A549 (cell line): ENCODE results near the gene CD109. TPM values are rescaled to one million over a fixed set of nuclear protein-coding genes. Genes with fewer than 3 reads are reported as not detected.

ENCODE experiments used
- ATAC-seq, 2 experiments: fragments of 200-7000 bp in 1 of 2; fragments of >200 bp in 1 of 2; cut with Nextera tagmentation in 1 of 2; cut with Tn5 transposase in 1 of 2; 3 replicates each; pipeline versions ENCODE4 v1.8.0 to v1.9.1; 2018 to 2020; ENCODE audit warnings: mild to moderate bottlenecking in 1 of 2, moderate library complexity in 1 of 2
- CTCF ChIA-PET: fragments of 300-600 bp; sonication (Branson Sonifier 250); formaldehyde crosslinking; extraction: SDS; loops from one replicate; lab custom pipeline; 2021; ENCODE audit warnings: antibody characterized with exemption, inconsistent platforms; lab: Yijun Ruan, JAX
- POLR2A ChIA-PET: fragments of 350-600 bp; formaldehyde crosslinking; extraction: SDS; loops from one replicate; lab custom pipeline; 2021; ENCODE audit warnings: antibody characterized with exemption, inconsistent platforms; lab: Yijun Ruan, JAX
- DNase-seq, 2 experiments: peaks; one replicate each; pipeline versions ENCODE4 v3.0.0 to v3.0.0-alpha.2; 2011 to 2016; ENCODE audit warnings: low read depth in 1 of 2, low spot score in 1 of 2
- FAIRE-seq: peaks from 2 replicates; lab custom pipeline; 2011; peaks lifted over from hg19 to GRCh38; lab: Jason Lieb, UNC
- H3K27ac ChIP-seq, 2 experiments: fragments of >200 bp; sonication (Bioruptor Twin); formaldehyde crosslinking; 3 replicates each; pipeline ENCODE4 v1.5.1; 2016 to 2017
- H3K4me1 ChIP-seq: fragments of >200 bp; sonication (Bioruptor Twin); formaldehyde crosslinking; 3 replicates; pipeline ENCODE4 v1.6.1; 2016
- H3K4me2 ChIP-seq: fragments of >200 bp; sonication (Bioruptor Twin); formaldehyde crosslinking; 3 replicates; pipeline ENCODE4 v1.6.1; 2016
- H3K4me3 ChIP-seq: fragments of >200 bp; sonication (Bioruptor Twin); formaldehyde crosslinking; 3 replicates; pipeline ENCODE4 v1.5.1; 2016
- H3K9me3 ChIP-seq: fragments of >200 bp; sonication (Bioruptor Twin); formaldehyde crosslinking; 3 replicates; pipeline ENCODE4 v1.6.1; 2016
- BHLHE40 ChIP-seq: IDR thresholded peaks from 2 replicates; pipeline ENCODE4 v1.6.1; 2012; ENCODE audit warnings: low read depth, low read length, inconsistent platforms
- CHD4 ChIP-seq: fragments of 200-600 bp; sonication (generic); IDR thresholded peaks from 2 replicates; pipeline ENCODE4 v1.6.1; 2016; ENCODE audit warnings: antibody characterized with exemption, mild to moderate bottlenecking, borderline replicate concordance
- EP300 ChIP-seq, 2 experiments: fragments of >200 bp; sonication (Bioruptor Twin); formaldehyde crosslinking; IDR thresholded peaks; 2 replicates in 1 of 2; 3 replicates in 1 of 2; pipeline ENCODE4 v1.6.1; 2016 to 2017
- ESRRA ChIP-seq: fragments of 150-350 bp; IDR thresholded peaks from 2 replicates; pipeline ENCODE4 v1.6.1; 2014; ENCODE audit warnings: mild to moderate bottlenecking, low read length, borderline replicate concordance
- FOXS1 ChIP-seq: fragments of 250-450 bp; sonication (Bioruptor Pico); IDR thresholded peaks from 2 replicates; pipeline ENCODE4 v1.5.0; 2020; ENCODE audit warnings: mild to moderate bottlenecking, moderate library complexity
- HDAC2 ChIP-seq: fragments of 200-600 bp; sonication (generic); IDR thresholded peaks from 2 replicates; pipeline ENCODE4 v1.6.1; 2016
- HOXB5 ChIP-seq: fragments of 250-450 bp; sonication (Bioruptor Pico); IDR thresholded peaks from 2 replicates; pipeline ENCODE4 v1.5.0; 2020; ENCODE audit warnings: mild to moderate bottlenecking, moderate library complexity
- MAZ ChIP-seq: fragments of 150-350 bp; IDR thresholded peaks from 2 replicates; pipeline ENCODE4 v1.6.1; 2014; ENCODE audit warnings: antibody characterized with exemption, low read depth, low read length, borderline replicate concordance
- MYC ChIP-seq: IDR thresholded peaks from 2 replicates; pipeline ENCODE4 v1.6.1; 2012; ENCODE audit warnings: mild to moderate bottlenecking, inconsistent platforms, low read length, improper control_type of control experiment, borderline replicate concordance
- PHF8 ChIP-seq: fragments of 200-600 bp; sonication (generic); IDR thresholded peaks from 2 replicates; pipeline ENCODE4 v1.6.1; 2016; ENCODE audit warnings: low read depth, mild to moderate bottlenecking, antibody characterized with exemption, moderate library complexity, borderline replicate concordance
- POLR2A ChIP-seq: IDR thresholded peaks from 2 replicates; pipeline ENCODE4 v1.6.1; 2012; ENCODE audit warnings: mild to moderate bottlenecking, low read length
- SREBF2 ChIP-seq: fragments of 450-650 bp; IDR thresholded peaks from 2 replicates; pipeline ENCODE4 v1.6.1; 2014; ENCODE audit warnings: mild to moderate bottlenecking, moderate library complexity
- TFCP2L1 ChIP-seq: fragments of 250-450 bp; sonication (Bioruptor Pico); IDR thresholded peaks from 2 replicates; pipeline ENCODE4 v1.5.0; 2021; ENCODE audit warnings: mild to moderate bottlenecking
- TP53 ChIP-seq: fragments of 250-450 bp; sonication (Bioruptor Pico); IDR thresholded peaks from 2 replicates; pipeline ENCODE4 v1.5.0; 2021; ENCODE audit warnings: mild to moderate bottlenecking, moderate library complexity
- ZC3H11A ChIP-seq: fragments of 450-650 bp; IDR thresholded peaks from 2 replicates; pipeline ENCODE4 v1.6.1; 2014; ENCODE audit warnings: antibody characterized with exemption, mild to moderate bottlenecking
- ZSCAN20 ChIP-seq: fragments of 250-450 bp; sonication (Bioruptor Pico); IDR thresholded peaks from 2 replicates; pipeline ENCODE4 v1.8.0; 2022; ENCODE audit warnings: mild to moderate bottlenecking, moderate library complexity
- WGBS: methylation state at CpG from one replicate; pipeline ENCODE4 v1.1.6; 2017; ENCODE audit errors: missing lambda C conversion rate; 5-methylcytosine and 5-hydroxymethylcytosine counted together
- polyA plus RNA-seq, 4 experiments: library from polyadenylated mRNA; depleted of rRNA in 3 of 4; stranded (reverse); fragments of >200 nt; fragmentation: RNase III in 1 of 4; extraction: RNeasy Plus Mini Kit Qiagen cat#74134 plus additional on column Dnase treatment in 1 of 4; gene quantifications; 2 replicates in 3 of 4; 3 replicates in 1 of 4; pipeline ENCODE4 v1.2.3, GENCODE V29; 2011 to 2017
- TF ChIP-seq, protein P1 (sequence below): fragments of >200 bp; sonication (Bioruptor Twin); formaldehyde crosslinking; IDR thresholded peaks from 3 replicates; pipeline ENCODE4 v1.5.1; 2016
- TF ChIP-seq, protein P2 (sequence below): fragments of >200 bp; sonication (Bioruptor Twin); formaldehyde crosslinking; IDR thresholded peaks from 2 replicates; pipeline ENCODE4 v1.6.1; 2016
- TF ChIP-seq, protein P3 (sequence below): fragments of 250-450 bp; sonication (Bioruptor Pico); IDR thresholded peaks from 2 replicates; pipeline ENCODE4 v1.5.0; 2021; ENCODE audit warnings: mild to moderate bottlenecking, moderate library complexity, borderline replicate concordance
- TF ChIP-seq, protein P4 (sequence below): IDR thresholded peaks from 2 replicates; pipeline ENCODE4 v1.6.1; 2012
- TF ChIP-seq, protein P5 (sequence below): IDR thresholded peaks from 2 replicates; pipeline ENCODE4 v1.6.1; 2012; ENCODE audit warnings: low read depth, borderline replicate concordance
- TF ChIP-seq, protein P6 (sequence below): IDR thresholded peaks from 2 replicates; pipeline ENCODE4 v1.6.1; 2012
- TF ChIP-seq, protein P7 (sequence below): fragments of 200-600 bp; sonication (generic); IDR thresholded peaks from 2 replicates; pipeline ENCODE4 v1.6.1; 2016; ENCODE audit warnings: antibody characterized with exemption, mild to moderate bottlenecking, moderate library complexity
- TF ChIP-seq, protein P8 (sequence below): fragments of >200 bp; sonication (Bioruptor Twin); formaldehyde crosslinking; IDR thresholded peaks from 3 replicates; pipeline ENCODE4 v1.6.1; 2016

CD109 gene
- polyA plus RNA-seq, 2 of the 4 experiments (the other 2 are of a cell fraction) = 18.3 to 56.7 TPM

DNA sequence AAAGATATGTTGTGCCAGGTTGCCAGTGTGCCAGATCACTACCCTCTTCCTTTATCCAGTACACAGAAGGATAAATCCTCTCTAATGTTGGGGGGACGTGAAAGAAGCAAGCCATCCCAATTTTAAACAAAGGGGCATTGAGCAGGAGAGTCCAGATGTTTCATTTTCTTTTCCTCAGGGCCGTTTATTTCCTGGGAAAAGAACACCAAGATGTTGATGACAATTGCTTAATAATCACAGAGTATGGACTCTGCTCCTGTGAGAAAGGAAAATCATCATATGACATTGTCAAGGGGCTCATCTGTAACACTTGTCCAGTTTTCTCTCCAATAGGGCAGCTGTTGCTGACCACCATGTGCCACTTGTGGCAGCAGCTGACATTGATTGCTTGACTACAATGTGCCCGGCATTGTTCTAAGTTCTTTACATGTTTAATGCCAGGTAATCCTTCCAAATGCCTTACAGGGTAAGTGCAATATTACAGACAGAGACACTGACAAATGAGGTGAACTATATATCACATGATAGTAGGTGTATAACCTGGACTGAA lies 161.4 kb downstream of the CD109 start:
- no peak for DNase-seq
- no peak for ATAC-seq
- no peak for FAIRE-seq
- WGBS = 77% methylated on average over 3 of the region's 3 CpGs
- POLR2A ChIA-PET = no interaction called here
- TF ChIP-seq POLR2A = no peak
- no peak for TF ChIP-seq SREBF2
- TF ChIP-seq BHLHE40 = no peak
- TF ChIP-seq, protein P1, sequence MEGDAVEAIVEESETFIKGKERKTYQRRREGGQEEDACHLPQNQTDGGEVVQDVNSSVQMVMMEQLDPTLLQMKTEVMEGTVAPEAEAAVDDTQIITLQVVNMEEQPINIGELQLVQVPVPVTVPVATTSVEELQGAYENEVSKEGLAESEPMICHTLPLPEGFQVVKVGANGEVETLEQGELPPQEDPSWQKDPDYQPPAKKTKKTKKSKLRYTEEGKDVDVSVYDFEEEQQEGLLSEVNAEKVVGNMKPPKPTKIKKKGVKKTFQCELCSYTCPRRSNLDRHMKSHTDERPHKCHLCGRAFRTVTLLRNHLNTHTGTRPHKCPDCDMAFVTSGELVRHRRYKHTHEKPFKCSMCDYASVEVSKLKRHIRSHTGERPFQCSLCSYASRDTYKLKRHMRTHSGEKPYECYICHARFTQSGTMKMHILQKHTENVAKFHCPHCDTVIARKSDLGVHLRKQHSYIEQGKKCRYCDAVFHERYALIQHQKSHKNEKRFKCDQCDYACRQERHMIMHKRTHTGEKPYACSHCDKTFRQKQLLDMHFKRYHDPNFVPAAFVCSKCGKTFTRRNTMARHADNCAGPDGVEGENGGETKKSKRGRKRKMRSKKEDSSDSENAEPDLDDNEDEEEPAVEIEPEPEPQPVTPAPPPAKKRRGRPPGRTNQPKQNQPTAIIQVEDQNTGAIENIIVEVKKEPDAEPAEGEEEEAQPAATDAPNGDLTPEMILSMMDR = no peak
- TF ChIP-seq, protein P2, sequence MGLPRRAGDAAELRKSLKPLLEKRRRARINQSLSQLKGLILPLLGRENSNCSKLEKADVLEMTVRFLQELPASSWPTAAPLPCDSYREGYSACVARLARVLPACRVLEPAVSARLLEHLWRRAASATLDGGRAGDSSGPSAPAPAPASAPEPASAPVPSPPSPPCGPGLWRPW = no peak
- TF ChIP-seq TFCP2L1 = no peak
- no peak for TF ChIP-seq ZSCAN20
- TF ChIP-seq MAZ = no peak
- TF ChIP-seq, protein P3, sequence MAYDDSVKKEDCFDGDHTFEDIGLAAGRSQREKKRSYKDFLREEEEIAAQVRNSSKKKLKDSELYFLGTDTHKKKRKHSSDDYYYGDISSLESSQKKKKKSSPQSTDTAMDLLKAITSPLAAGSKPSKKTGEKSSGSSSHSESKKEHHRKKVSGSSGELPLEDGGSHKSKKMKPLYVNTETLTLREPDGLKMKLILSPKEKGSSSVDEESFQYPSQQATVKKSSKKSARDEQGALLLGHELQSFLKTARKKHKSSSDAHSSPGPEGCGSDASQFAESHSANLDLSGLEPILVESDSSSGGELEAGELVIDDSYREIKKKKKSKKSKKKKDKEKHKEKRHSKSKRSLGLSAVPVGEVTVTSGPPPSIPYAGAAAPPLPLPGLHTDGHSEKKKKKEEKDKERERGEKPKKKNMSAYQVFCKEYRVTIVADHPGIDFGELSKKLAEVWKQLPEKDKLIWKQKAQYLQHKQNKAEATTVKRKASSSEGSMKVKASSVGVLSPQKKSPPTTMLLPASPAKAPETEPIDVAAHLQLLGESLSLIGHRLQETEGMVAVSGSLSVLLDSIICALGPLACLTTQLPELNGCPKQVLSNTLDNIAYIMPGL (CRISPR knock-in tag) = no peak
- no peak for TF ChIP-seq ESRRA
- TF ChIP-seq ZC3H11A = no peak
- TF ChIP-seq FOXS1 (CRISPR knock-in tag) = no peak
- TF ChIP-seq, protein P4, sequence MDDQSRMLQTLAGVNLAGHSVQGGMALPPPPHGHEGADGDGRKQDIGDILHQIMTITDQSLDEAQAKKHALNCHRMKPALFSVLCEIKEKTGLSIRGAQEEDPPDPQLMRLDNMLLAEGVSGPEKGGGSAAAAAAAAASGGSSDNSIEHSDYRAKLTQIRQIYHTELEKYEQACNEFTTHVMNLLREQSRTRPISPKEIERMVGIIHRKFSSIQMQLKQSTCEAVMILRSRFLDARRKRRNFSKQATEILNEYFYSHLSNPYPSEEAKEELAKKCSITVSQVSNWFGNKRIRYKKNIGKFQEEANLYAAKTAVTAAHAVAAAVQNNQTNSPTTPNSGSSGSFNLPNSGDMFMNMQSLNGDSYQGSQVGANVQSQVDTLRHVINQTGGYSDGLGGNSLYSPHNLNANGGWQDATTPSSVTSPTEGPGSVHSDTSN = no peak
- H3K27ac ChIP-seq = no peak overlapping the region
- no peak overlapping the region for H3K4me3 ChIP-seq
- H3K9me3 ChIP-seq = no peaks in the 10 kb centered on the region
- no peak overlapping the region for H3K4me2 ChIP-seq
- CTCF ChIA-PET = interaction anchor here (1.2 kb wide), 1 partner anchor 120 kb away, joined by 3 read pairs; no protein-coding TSS in a partner anchor
- no peaks in the 10 kb centered on the region for H3K4me1 ChIP-seq

DNA sequence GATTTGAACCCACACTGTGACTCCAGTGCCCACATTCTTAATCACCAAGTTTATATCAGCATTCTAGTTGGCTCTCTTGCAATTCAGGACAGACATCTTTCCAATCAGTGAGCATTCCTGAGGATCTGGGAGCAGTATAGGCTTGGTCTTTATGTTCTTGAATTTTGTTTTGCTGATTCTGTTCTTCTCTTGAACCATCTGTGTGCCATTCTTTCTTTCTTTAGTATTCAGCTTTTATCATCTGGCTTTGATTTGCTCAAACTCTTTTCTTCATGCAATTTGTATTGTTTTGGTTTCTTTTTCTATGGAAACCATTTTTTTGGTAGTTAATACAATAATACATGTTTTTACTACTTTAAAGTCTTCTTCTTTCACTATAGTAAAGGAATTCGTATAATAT lies 162.4 kb downstream of the CD109 start:
- POLR2A ChIA-PET = no interaction called here
- no peak for DNase-seq
- ATAC-seq = no peak
- TF ChIP-seq, protein P1 = no peak
- TF ChIP-seq, protein P5, sequence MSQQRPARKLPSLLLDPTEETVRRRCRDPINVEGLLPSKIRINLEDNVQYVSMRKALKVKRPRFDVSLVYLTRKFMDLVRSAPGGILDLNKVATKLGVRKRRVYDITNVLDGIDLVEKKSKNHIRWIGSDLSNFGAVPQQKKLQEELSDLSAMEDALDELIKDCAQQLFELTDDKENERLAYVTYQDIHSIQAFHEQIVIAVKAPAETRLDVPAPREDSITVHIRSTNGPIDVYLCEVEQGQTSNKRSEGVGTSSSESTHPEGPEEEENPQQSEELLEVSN = no peak
- TF ChIP-seq EP300 (IDR thresholded peaks at IDR 0.05) (no peak), HDAC2 (no peak), CHD4 (no peak), HOXB5 (no peak), TP53 (CRISPR knock-in tag) (no peak), PHF8 (no peak), MYC (no peak)
- TF ChIP-seq, protein P6, sequence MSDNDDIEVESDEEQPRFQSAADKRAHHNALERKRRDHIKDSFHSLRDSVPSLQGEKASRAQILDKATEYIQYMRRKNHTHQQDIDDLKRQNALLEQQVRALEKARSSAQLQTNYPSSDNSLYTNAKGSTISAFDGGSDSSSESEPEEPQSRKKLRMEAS = no peak
- TF ChIP-seq, protein P7, sequence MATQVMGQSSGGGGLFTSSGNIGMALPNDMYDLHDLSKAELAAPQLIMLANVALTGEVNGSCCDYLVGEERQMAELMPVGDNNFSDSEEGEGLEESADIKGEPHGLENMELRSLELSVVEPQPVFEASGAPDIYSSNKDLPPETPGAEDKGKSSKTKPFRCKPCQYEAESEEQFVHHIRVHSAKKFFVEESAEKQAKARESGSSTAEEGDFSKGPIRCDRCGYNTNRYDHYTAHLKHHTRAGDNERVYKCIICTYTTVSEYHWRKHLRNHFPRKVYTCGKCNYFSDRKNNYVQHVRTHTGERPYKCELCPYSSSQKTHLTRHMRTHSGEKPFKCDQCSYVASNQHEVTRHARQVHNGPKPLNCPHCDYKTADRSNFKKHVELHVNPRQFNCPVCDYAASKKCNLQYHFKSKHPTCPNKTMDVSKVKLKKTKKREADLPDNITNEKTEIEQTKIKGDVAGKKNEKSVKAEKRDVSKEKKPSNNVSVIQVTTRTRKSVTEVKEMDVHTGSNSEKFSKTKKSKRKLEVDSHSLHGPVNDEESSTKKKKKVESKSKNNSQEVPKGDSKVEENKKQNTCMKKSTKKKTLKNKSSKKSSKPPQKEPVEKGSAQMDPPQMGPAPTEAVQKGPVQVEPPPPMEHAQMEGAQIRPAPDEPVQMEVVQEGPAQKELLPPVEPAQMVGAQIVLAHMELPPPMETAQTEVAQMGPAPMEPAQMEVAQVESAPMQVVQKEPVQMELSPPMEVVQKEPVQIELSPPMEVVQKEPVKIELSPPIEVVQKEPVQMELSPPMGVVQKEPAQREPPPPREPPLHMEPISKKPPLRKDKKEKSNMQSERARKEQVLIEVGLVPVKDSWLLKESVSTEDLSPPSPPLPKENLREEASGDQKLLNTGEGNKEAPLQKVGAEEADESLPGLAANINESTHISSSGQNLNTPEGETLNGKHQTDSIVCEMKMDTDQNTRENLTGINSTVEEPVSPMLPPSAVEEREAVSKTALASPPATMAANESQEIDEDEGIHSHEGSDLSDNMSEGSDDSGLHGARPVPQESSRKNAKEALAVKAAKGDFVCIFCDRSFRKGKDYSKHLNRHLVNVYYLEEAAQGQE = no peak
- TF ChIP-seq, protein P8, sequence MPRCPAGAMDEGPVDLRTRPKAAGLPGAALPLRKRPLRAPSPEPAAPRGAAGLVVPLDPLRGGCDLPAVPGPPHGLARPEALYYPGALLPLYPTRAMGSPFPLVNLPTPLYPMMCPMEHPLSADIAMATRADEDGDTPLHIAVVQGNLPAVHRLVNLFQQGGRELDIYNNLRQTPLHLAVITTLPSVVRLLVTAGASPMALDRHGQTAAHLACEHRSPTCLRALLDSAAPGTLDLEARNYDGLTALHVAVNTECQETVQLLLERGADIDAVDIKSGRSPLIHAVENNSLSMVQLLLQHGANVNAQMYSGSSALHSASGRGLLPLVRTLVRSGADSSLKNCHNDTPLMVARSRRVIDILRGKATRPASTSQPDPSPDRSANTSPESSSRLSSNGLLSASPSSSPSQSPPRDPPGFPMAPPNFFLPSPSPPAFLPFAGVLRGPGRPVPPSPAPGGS = no peak

More for the DNA sequence above, 162.4 kb downstream of the CD109 start:
- FAIRE-seq = no peak
- Histone ChIP-seq H3K9me3 (no peaks in the 10 kb centered on the region), H3K4me3 (no peak overlapping the region), H3K4me2 (no peak overlapping the region), H3K4me1 (no peaks in the 10 kb centered on the region), H3K27ac (no peak overlapping the region)
- WGBS = 79% methylated on average over 1 of the region's 1 CpG
- CTCF ChIA-PET = interaction anchor here (1.2 kb wide), 1 partner anchor 121 kb away, joined by 3 read pairs; no protein-coding TSS in a partner anchor
